Osteoblast (primary cell): ENCODE measurements around the gene PCSK5. TPM values are rescaled to one million over a fixed set of nuclear protein-coding genes. Genes with fewer than 3 reads are reported as not detected.

Experiments
- DNase-seq: peaks from one replicate; pipeline ENCODE4 v3.0.0; 2011; ENCODE audit warnings: low spot score, mixed read lengths; ENCODE audit not compliant: insufficient read length; ENCODE audit errors: missing footprints
- H2AFZ ChIP-seq: 2 replicates; pipeline ENCODE4 v1.6.0; 2011; ENCODE audit warnings: mild to moderate bottlenecking, low read length
- H3K27ac ChIP-seq: 2 replicates; pipeline ENCODE4 v1.5.1; 2011; ENCODE audit warnings: mild to moderate bottlenecking, low read depth, low read length, moderate library complexity
- H3K27me3 ChIP-seq: 2 replicates; pipeline ENCODE4 v1.6.0; 2012; ENCODE audit warnings: mild to moderate bottlenecking, control low read depth, inconsistent platforms, low read length, moderate library complexity; ENCODE audit not compliant: insufficient read depth
- H3K36me3 ChIP-seq: 2 replicates; pipeline ENCODE4 v1.5.1; 2011; ENCODE audit warnings: mild to moderate bottlenecking, low read length, control low read depth, moderate library complexity; ENCODE audit not compliant: insufficient read depth
- H3K4me1 ChIP-seq: 2 replicates; pipeline ENCODE4 v1.5.1; 2011; ENCODE audit warnings: mild to moderate bottlenecking, low read length, control low read depth, moderate library complexity; ENCODE audit not compliant: insufficient read depth
- H3K4me2 ChIP-seq: 2 replicates; pipeline ENCODE4 v1.6.0; 2011; ENCODE audit warnings: mild to moderate bottlenecking, low read length; ENCODE audit not compliant: insufficient read depth
- H3K4me3 ChIP-seq: fragments of 200-600 bp; sonication (generic); 3 replicates; pipeline ENCODE4 v1.5.1; 2012; ENCODE audit warnings: mild to moderate bottlenecking, low read length, inconsistent platforms; ENCODE audit not compliant: insufficient read depth
- H3K79me2 ChIP-seq: 2 replicates; pipeline ENCODE4 v1.6.0; 2012; ENCODE audit warnings: mild to moderate bottlenecking, low read length, control low read depth, inconsistent platforms; ENCODE audit not compliant: insufficient read depth
- H3K9me3 ChIP-seq: 2 replicates; pipeline ENCODE4 v1.5.1; 2011; ENCODE audit warnings: low read depth, low read length, control low read depth
- H4K20me1 ChIP-seq: 2 replicates; pipeline ENCODE4 v1.6.0; 2012; ENCODE audit warnings: mild to moderate bottlenecking, low read length, control low read depth; ENCODE audit not compliant: insufficient read depth
- total RNA-seq: library from RNA; depleted of rRNA; stranded (reverse); fragments of >200 nt; gene quantifications from 2 replicates; pipeline ENCODE4 v1.2.3, GENCODE V29; 2012
- TF ChIP-seq, protein P1 (sequence below): IDR thresholded peaks from 2 replicates; pipeline ENCODE4 v1.5.1; 2011; ENCODE audit warnings: mild to moderate bottlenecking, low read depth, low read length, moderate library complexity; ENCODE audit errors: extremely low read depth

PCSK5 gene
- total RNA-seq, 1 donor, result 14.5 TPM

DNA sequence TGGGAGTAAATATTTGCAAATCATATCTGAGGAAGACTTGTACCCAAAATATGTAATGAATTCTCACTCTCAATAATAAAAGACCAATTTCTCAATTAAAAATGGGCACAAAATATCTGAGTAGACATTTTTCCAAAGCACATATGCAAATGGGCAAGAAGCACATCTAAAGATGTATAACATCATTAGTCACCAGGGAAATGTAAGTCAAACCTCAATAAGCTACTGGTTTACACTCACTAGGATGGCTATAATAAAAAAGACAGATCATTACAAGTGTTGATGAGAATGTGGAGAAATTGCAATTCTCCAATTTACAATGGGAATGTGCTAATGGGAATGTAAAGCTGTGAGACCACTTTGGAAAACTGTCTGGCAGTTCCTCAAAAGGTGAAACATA is 13.9 kb downstream of the PCSK5 start:
- H3K4me1 ChIP-seq, result no peaks in the 10 kb centered on the region
- no peaks in the 10 kb centered on the region for H3K36me3 ChIP-seq
- no peaks in the 10 kb centered on the region for H3K79me2 ChIP-seq
- H3K9me3 ChIP-seq, result no peaks in the 10 kb centered on the region
- no peak overlapping the region for H3K4me3 ChIP-seq
- no peak overlapping the region for H2AFZ ChIP-seq
- DNase-seq, result no peak
- no peaks in the 10 kb centered on the region for H3K27me3 ChIP-seq
- no peaks in the 10 kb centered on the region for H4K20me1 ChIP-seq
- no peak overlapping the region for H3K4me2 ChIP-seq
- TF ChIP-seq, protein P1, sequence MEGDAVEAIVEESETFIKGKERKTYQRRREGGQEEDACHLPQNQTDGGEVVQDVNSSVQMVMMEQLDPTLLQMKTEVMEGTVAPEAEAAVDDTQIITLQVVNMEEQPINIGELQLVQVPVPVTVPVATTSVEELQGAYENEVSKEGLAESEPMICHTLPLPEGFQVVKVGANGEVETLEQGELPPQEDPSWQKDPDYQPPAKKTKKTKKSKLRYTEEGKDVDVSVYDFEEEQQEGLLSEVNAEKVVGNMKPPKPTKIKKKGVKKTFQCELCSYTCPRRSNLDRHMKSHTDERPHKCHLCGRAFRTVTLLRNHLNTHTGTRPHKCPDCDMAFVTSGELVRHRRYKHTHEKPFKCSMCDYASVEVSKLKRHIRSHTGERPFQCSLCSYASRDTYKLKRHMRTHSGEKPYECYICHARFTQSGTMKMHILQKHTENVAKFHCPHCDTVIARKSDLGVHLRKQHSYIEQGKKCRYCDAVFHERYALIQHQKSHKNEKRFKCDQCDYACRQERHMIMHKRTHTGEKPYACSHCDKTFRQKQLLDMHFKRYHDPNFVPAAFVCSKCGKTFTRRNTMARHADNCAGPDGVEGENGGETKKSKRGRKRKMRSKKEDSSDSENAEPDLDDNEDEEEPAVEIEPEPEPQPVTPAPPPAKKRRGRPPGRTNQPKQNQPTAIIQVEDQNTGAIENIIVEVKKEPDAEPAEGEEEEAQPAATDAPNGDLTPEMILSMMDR, result no peak
- no peak overlapping the region for H3K27ac ChIP-seq

DNA sequence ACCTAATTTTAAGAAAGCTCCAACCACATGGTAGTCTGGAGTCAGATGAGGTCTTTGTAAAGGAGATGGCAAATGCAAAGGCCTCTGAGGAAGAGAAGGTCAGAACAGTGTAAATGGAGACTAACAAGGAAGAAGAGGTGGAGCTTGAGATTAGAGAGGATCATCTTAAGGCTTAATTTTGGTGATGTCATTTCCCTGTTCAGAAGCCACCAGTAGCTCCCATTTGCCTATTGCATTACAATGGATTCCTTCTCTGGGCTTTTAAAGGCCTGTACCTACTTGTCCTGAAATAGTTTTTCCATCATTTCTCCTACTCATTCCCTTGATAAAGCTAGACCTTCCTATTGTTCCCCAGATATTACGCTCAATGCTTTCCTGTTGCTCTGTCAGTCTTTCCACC is 16.1 kb downstream of the PCSK5 start:
- Histone ChIP-seq H3K79me2 (no peaks in the 10 kb centered on the region), H3K36me3 (no peaks in the 10 kb centered on the region), H3K9me3 (no peaks in the 10 kb centered on the region), H3K4me2 (no peak overlapping the region), H3K4me3 (no peak overlapping the region), H3K4me1 (no peaks in the 10 kb centered on the region), H3K27me3 (no peaks in the 10 kb centered on the region), H4K20me1 (no peaks in the 10 kb centered on the region), H2AFZ (no peak overlapping the region), H3K27ac (no peak overlapping the region)
- DNase-seq, result no peak
- TF ChIP-seq, protein P1, result no peak

DNA sequence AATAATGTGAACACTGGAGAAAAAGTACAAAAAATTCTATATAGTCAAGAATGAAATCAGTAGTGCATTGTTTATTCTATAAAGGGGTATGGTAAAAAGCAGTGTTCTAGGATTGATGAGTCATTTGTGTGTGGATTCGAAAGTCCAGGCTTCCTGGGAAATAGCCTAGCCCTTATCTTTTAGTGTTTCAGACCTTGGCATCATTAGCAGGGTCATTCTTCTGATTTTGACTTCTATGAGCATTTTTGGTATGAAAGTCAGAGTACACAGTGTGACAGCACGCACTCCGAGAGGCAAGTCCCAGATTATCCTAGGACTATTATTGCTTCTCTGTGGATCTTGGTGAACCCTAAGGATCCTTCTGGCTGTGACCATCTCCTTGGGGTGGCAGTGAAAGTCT is 16.9 kb downstream of the PCSK5 start:
- Histone ChIP-seq H3K79me2 (no peaks in the 10 kb centered on the region), H3K27me3 (no peaks in the 10 kb centered on the region), H3K27ac (no peak overlapping the region), H3K9me3 (no peaks in the 10 kb centered on the region), H3K36me3 (no peaks in the 10 kb centered on the region), H4K20me1 (no peaks in the 10 kb centered on the region), H3K4me3 (no peak overlapping the region), H2AFZ (no peak overlapping the region), H3K4me1 (no peaks in the 10 kb centered on the region), H3K4me2 (no peak overlapping the region)
- TF ChIP-seq, protein P1, result no peak
- DNase-seq, result no peak

DNA sequence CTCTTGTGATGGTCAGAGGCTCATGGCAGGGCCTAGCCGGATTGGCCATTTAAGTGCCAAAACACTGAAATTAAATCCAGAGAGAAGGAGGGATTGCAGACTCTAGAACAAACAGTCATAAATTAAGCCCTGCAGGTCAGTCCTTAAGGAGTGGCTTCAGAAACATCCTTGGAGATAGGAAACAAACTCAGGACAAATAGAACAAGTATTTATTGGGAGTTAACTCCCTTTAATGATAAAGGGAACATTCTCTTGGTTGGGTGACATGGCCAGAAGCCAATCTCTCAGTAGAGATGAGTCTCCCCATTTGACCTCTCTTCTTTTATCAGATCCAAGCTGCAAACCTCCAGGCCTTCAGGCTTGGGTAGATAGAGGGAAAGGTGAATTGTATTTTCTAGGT is 17.4 kb downstream of the PCSK5 start:
- Histone ChIP-seq H3K36me3 (no peaks in the 10 kb centered on the region), H2AFZ (no peak overlapping the region), H3K79me2 (no peaks in the 10 kb centered on the region), H3K4me3 (no peak overlapping the region), H3K27me3 (no peaks in the 10 kb centered on the region), H3K4me2 (no peak overlapping the region), H4K20me1 (no peaks in the 10 kb centered on the region), H3K4me1 (no peaks in the 10 kb centered on the region), H3K9me3 (no peaks in the 10 kb centered on the region), H3K27ac (no peak overlapping the region)
- DNase-seq, result no peak
- TF ChIP-seq, protein P1, result no peak
